Measurements from ENCODE around the gene PARP6.

- TF ChIP-seq, protein P1, sequence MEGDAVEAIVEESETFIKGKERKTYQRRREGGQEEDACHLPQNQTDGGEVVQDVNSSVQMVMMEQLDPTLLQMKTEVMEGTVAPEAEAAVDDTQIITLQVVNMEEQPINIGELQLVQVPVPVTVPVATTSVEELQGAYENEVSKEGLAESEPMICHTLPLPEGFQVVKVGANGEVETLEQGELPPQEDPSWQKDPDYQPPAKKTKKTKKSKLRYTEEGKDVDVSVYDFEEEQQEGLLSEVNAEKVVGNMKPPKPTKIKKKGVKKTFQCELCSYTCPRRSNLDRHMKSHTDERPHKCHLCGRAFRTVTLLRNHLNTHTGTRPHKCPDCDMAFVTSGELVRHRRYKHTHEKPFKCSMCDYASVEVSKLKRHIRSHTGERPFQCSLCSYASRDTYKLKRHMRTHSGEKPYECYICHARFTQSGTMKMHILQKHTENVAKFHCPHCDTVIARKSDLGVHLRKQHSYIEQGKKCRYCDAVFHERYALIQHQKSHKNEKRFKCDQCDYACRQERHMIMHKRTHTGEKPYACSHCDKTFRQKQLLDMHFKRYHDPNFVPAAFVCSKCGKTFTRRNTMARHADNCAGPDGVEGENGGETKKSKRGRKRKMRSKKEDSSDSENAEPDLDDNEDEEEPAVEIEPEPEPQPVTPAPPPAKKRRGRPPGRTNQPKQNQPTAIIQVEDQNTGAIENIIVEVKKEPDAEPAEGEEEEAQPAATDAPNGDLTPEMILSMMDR (optimal IDR thresholded peaks at IDR 0.05 in 1 of 3, IDR thresholded peaks at IDR 0.05 in 1 of 3, conservative IDR thresholded peaks at IDR 0.05 in 1 of 3; ENCODE audit: extremely low read depth in 1 of 3, insufficient read depth in 2 of 3, low read length in 3 of 3) = no peak
- TF ChIP-seq EZH2 (IDR thresholded peaks at IDR 0.05; ENCODE audit: low read length) = no peak
Measured at GRCh38 chr15:72195101-72195511, 77.2 kb downstream of the PARP6 start.

Data from keratinocyte (primary cell).